ENCODE measurements around the gene PDE8A.
"Not testable (repeated sequence)": the region's sequence is repeated elsewhere in the genome, so short reads cannot be mapped to it uniquely, and the experiment has no call there.

PDE8A gene

GRCh38 chr15:85008474-85009260 is 27.0 kb downstream of the PDE8A start:
- H3K27ac ChIP-seq: no peak overlapping the region
- DNase-seq (ENCODE audit: low read depth, low spot score): no peak

DNA sequence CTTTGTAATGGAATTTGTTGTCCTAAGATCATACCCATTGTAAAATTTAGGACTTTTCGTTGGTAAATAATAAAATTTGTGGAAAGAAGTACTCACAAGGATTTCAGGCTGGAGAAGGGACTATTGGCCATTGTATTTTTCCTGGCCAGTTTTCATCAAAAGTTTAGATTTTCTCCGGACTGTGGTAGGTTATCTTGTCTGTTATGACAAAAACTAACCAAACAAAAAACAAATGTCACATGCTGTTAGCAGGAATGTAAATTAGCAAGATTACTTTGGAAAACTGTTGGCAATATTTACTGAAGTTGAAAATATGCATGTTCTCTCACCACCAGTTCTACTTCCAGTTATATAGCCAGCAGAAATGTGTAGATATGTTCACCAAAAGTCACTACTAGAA is 27.8 kb downstream of the PDE8A start:
- DNase-seq (ENCODE audit: low read depth, low spot score): no peak
- no peak overlapping the region for H3K27ac ChIP-seq

DNA sequence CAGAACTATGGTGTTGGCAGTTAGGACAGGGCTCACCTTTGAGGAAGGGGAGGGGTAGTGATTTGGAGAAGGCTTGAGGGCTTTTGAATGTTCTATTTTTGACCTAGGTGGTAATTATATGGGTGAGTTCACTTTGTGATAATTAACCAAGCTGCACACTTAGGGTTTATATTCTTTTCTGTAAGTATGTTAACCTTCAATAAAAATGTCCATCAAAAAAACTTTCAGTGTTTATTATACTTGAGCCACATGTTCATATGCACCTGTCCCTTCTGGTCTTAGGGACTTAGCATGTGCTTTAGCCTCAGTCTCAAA is 28.4 kb downstream of the PDE8A start:
- no peak for DNase-seq (ENCODE audit: low read depth, low spot score)
- no peak overlapping the region for H3K27ac ChIP-seq

- no peak for DNase-seq (ENCODE audit: low read depth, low spot score)
- no peak overlapping the region for H3K27ac ChIP-seq
These were observed 28.9 kb downstream of the PDE8A start for GRCh38 chr15:85010386-85011159.

DNA sequence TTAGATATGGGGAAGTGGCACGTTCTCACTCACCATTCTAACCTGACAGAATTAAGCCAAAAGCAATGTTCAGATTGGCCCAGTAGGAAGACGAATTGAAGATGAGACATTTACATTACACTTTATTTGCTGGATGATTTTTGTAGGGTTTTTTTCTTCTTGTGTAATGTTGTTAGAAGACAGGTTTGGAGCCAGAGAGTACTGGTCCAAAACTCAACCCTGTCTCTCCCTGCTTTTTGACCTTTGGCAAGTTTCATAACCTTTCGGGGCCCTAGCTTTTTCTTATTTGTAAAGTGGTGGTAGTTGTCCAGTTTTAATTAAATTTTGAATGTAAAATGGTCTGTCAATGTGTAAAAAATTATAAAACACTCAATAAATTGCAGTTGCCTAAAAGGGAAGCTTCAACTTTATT is 29.5 kb downstream of the PDE8A start:
- no peak overlapping the region for H3K27ac ChIP-seq
- no peak for DNase-seq (ENCODE audit: low read depth, low spot score)

GRCh38 chr15:85011724-85012123 is 30.1 kb downstream of the PDE8A start:
- H3K27ac ChIP-seq; DNase-seq (ENCODE audit: low read depth, low spot score): not testable (repeated sequence)

GRCh38 chr15:85013785-85014184 is 32.1 kb downstream of the PDE8A start:
- DNase-seq (ENCODE audit: low read depth, low spot score): no peak
- no peak overlapping the region for H3K27ac ChIP-seq

- no peak for DNase-seq (ENCODE audit: low read depth, low spot score)
- no peak overlapping the region for H3K27ac ChIP-seq
These were observed 33.3 kb downstream of the PDE8A start for GRCh38 chr15:85014932-85015331.

- no peak for DNase-seq (ENCODE audit: low read depth, low spot score)
- H3K27ac ChIP-seq: no peak overlapping the region
These were observed 34.6 kb downstream of the PDE8A start for GRCh38 chr15:85016275-85016674.

DNA sequence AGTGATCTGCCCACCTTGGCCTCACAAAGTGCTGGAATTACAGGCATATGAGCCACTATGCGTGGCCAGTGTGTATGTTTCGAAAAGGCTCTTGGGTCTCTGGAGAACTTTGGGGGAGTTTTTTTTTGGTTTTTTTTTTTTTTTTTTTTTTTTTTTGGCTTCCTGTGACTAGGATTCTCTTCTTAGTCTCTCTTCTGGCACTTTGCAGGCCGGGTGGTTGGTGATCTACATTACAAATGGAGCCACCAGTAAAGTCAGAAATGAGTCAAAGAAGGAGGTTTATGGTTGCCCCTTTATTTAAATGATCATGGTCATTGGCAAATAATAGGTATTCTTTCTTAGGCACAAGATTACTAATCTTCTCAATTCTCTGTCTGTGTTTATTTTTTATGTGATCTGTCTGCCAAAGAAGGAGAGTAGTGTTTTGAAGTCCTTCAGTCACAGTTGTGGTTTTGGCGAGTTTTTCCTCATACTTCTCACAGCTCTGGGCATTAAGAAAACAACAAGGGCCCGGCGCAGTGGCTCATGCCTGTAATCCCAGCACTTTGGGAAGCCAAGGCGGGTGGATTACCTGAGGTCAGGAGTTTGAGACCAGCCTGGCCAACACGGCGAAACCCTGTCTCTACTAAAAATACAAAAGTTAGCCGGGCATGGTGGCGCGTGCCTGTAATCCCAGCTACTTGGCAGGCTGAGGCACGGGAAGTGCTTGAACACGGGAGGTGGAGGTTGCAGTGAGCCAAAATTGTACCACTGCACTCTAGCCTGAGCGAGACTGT is 38.3 kb downstream of the PDE8A start:
- DNase-seq (ENCODE audit: low read depth, low spot score): no peak

GRCh38 chr15:85021409-85021808 is 39.8 kb downstream of the PDE8A start:
- DNase-seq (ENCODE audit: low read depth, low spot score): no peak
- no peak overlapping the region for H3K27ac ChIP-seq

More for the DNA sequence above, 38.3 kb downstream of the PDE8A start:
- no peak overlapping the region for H3K27ac ChIP-seq

GRCh38 chr15:85022860-85023403 is 41.3 kb downstream of the PDE8A start:
- H3K27ac ChIP-seq: no peak overlapping the region
- no peak for DNase-seq (ENCODE audit: low read depth, low spot score)

- H3K27ac ChIP-seq: peak overlapping the region; percentile 26
- no peak for DNase-seq (ENCODE audit: low read depth, low spot score)
These were observed 42.3 kb downstream of the PDE8A start for GRCh38 chr15:85024003-85024402.

- H3K27ac ChIP-seq: peak overlapping the region; percentile 26
- DNase-seq (ENCODE audit: low read depth, low spot score): peak; percentile 64
These were observed 43.1 kb downstream of the PDE8A start for GRCh38 chr15:85024509-85025336.

DNA sequence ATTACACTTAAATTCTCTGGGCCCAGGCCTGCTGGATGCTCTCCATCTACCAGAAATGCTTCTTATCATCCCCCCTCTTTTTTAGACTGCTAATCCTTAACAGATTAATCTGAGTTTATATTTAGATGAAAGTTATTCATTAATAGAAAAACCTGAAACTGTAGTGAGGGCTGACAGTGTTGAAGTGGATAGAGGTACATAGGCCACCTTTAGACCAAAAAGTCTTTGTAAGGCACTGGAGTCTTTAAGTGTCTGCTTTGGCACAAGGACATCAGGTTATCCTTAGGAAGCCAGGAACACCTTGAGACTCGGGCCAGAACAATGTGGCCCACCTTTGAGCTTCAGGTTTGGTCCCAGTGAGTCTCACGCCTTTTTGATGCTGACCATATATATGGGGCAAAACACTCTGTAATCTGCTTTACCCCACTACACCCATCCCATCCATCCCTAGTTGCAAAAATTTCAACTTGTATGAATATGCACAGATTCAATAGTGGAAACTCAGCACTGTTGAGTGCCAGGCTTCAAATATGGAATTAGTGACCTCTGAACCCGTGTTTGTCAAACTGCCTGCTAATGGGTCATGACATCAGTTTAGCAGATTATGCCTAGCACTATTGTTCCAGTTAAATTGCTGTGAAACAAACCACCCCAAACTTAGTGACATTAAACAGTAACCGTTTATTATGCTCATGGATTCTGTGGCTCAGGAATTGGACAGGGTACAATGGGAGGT is 44.0 kb downstream of the PDE8A start:
- H3K27ac ChIP-seq: no peak overlapping the region
- no peak for DNase-seq (ENCODE audit: low read depth, low spot score)

DNA sequence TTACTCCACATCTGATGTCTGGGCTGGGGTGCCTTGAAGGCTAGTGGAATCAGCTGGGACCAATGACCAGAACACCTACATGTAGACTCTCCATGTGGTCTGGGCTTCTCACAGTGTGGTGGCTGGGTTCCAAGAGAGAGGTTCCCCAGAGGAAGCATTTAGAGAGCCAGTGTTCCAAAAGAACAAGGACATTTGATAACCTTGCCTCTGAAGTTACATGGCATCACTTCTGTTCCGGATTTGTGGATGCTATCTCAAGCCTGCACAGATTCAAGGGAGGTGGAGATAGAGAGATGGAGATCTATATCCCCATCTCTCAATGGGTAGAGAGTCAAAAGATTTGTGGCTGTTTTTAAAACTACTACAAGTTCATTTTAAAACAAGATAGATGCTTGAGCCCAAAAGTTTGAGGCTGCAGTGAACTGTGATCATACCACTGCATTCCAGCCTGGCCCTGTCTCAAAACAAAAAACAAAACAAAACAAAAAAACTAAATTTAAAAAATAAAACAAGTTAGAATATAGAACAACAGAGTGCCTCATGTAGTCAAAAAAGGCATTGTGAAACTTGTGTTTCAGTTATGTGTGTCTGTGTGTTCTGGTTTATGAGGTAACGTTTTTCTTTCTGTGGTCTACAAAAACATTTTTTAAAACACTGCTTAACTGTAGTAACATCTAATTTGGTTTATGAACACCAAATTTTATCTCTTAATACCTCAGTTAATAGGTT is 44.8 kb downstream of the PDE8A start:
- DNase-seq (ENCODE audit: low read depth, low spot score): no peak
- H3K27ac ChIP-seq: no peak overlapping the region

- no peak for DNase-seq (ENCODE audit: low read depth, low spot score)
- H3K27ac ChIP-seq: no peak overlapping the region
These were observed 45.4 kb downstream of the PDE8A start for GRCh38 chr15:85027033-85027380.

- DNase-seq (ENCODE audit: low read depth, low spot score): no peak
- H3K27ac ChIP-seq: no peak overlapping the region
These were observed 45.8 kb downstream of the PDE8A start for GRCh38 chr15:85027421-85027820.

DNA sequence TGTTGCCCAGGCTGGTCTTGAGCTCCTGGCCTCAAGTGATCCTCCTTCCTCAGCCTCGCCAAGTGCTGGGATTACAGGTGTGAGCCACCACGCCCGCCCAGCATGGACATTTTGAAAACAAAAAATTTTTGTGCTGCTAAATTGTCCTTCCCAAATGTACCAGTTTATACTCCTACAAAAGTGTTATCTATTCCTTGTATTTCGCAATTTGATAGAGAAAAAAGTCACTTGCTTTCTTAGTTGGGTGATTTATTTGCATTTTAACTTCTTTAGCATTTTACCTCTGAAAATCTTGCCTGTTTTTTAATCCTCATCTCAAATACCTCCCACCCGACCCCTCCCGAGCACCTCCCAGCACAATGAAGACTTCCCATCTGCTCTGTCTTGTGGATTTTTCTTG is 46.8 kb downstream of the PDE8A start:
- no peak overlapping the region for H3K27ac ChIP-seq

More for the DNA sequence above, 46.8 kb downstream of the PDE8A start:
- no peak for DNase-seq (ENCODE audit: low read depth, low spot score)

Data from epithelial cell of prostate (primary cell).